NCI-H146 treated with DMSO at 0.1 percent for 48 hours (cell line): ENCODE results near the gene PUS1.

Experiments
- DNase-seq: peaks from one replicate; lab custom pipeline; 2025; ENCODE audit not compliant: unreplicated experiment; lab: John Stamatoyannopoulos, UW

The PUS1 gene

DNA sequence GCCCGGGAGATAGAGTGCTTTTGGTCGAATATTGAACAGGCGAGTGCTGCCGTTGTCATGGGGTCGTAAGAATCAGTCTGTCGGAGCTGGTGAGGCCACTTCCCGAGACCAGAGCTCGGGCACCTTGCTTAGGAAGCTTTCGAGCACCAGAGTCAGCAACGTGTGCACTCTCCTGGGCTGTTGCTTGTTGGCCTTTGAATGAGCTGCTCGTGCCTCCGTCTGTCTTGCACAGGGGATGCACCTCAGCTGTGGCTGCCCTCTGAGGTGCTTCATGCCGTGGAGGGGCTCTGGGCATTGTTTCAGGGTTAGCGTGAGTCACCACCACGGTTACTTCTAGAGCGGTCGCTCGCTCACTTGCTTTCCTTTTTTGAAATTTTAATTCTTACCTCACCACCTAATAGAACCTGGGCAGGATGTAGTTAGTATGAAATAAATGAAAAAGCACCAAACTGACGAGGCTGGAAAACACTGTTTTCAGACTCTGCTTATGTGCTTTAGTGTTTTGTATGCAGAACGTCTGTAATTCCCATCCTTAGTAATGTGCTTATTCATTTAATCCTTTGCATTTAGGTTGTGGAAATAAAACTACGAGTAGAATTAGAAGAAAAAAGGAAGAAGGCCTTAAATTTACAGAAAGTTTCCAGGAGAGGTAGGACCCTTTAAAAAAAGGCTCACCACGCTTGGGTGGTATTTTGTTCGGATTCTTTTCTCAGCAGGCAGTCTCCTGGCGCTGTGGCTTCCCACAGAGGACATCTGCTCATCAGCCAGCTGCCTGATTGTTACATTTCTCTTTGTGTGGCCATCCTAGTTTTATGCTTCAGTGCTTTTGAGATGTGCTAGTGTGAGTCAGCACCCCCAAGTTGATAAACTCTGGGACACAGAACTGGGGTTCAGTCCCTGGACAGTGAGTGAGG, 61.2 kb downstream of the PUS1 start:
- DNase-seq, result peak; percentile 75

- DNase-seq, result no peak
Measured at GRCh38 chr12:131990980-131991305, 61.9 kb downstream of the PUS1 start.

- DNase-seq, result no peak
Measured at GRCh38 chr12:131991816-131992430, 62.8 kb downstream of the PUS1 start.

GRCh38 chr12:131994589-131994988, 65.5 kb downstream of the PUS1 start:
- DNase-seq, result no peak
